HG03175 (cell line): Measurements from ENCODE around the gene PGLYRP3.
"Not testable (repeated sequence)": the region's sequence is repeated elsewhere in the genome, so short reads cannot be mapped to it uniquely, and the experiment has no call there.

ENCODE experiments used
- ATAC-seq: cut with Tn5 transposase; IDR thresholded peaks from one replicate; pipeline ENCODE4 v1.9.1; 2021; ENCODE audit warnings: mild to moderate bottlenecking, moderate library complexity; ENCODE audit not compliant: unreplicated experiment

The PGLYRP3 gene

GRCh38 chr1:153314388-153314787 lies 1.6 kb upstream of the PGLYRP3 start:
- not testable (repeated sequence) for ATAC-seq

GRCh38 chr1:153313288-153313687 lies 536 bp upstream of the PGLYRP3 start:
- no peak for ATAC-seq

DNA sequence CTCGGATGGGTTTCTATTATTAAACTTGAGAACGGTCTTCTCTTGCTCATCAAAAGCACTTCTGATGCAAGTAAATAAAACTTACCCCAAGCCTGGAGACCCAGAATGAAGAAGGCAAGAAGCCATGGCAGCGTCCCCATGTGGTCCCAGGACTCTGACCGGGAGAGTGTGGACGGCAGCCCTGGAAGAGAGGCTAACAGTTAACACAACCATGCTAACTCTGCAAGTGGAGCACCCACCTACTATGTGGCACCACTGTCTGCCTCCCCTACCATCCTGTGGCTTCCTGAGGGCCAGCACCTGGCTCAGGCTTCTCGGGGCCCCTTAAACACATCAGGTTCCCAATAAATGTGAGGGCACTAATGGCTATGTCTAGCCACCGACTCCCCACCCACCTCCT lies 2.2 kb downstream of the PGLYRP3 start:
- ATAC-seq = no peak

DNA sequence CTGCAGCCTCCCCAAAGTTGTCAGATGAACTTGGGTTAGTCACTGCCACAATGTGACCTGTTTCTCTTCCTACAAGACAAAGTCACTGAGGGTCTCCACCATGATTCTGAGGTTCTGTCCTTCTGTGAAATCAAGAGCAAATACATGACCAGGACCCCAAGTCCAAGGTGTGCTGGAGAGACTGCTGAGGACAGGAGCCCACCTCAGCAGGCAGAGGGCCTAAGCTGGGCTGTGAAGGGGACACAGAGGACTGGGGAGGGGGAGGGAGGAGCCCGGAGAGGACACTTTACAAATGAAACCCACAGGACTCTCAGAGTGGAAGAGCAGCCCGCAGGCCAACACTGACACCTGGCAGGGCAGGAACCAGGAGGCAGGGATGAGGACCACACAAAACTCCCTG lies 3.3 kb downstream of the PGLYRP3 start:
- no peak for ATAC-seq

DNA sequence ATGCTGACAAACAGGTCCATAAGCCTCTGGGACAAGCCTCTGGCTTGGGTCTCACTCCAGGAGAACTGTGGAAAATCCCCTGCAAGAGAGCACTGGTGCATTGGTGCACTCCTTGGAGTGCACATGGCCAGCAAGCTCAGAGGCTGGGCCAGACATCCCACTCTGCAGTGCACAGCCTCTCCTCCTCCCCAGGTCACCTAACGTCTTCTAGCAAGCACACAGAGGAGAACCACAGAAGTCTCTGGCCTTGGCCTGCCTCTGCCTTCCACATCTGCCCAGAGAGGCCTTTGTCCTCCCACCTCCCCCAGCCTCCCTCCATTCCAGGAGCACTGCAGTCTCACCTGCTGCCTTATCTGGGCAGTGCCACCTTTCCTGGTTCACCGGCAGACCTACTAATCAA lies 4.2 kb downstream of the PGLYRP3 start:
- ATAC-seq = no peak

DNA sequence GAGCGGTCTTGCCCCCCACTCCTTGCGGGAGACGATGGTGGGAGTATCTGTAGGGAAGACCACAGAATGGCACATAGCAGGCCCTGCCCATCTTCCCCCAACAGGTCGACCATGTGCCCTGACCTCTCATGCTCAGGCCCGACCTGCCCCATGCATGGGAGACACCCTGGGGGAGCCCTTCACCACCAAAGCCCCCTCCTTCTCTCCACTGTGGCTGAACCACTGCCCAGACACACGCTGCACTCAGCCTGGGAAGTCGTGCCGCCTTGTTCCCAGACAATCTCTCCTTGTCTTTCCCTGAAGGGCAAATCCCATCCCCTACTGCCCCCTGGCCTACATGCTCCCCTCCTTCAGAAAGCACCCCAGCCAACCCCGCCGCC lies 5.5 kb downstream of the PGLYRP3 start:
- no peak for ATAC-seq

DNA sequence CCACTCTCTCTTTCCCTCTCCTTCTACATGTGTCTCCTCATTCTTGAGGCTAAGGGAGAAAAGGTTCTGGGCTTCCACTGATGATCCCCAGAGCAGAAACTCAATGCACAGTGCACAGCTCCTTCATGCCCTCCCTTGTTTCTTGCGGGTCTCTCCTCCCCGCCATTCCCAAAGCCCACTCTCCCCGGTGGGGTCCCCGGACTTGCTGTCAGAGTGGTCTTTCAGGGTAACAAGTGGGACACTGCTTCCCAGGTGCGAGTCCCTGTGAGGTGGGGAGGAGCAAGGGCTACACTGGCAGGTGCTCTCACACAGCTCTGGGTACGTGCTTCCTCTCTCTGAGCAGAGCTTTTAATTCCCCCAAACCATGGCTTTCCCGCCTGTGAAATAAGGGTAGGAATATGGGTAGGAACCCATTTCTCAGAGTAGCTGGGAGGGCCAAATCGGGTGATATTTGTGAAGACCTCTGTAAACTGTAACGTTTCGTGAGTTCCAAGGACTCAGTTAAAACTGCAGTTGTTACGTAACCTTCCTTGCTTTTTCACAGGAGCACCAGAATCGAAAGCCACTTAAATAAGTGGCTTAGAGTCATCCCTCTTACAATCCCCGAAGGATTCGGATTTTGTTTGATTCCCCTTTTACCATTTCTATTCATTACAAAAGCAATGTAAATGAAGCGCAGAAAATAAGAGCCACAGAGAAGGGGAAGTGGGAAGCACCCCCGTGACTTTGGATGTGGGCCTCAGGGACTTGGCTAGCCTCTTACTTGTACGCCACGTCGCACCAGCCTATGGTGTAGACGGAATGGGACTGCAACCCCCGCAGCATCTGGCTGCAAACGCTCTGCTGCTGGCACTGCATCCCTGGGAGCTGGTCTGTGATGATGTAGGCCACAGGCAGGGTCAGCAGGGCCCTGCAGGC lies 6.2 kb downstream of the PGLYRP3 start:
- no peak for ATAC-seq

GRCh38 chr1:153305682-153306081 lies 7.1 kb downstream of the PGLYRP3 start:
- ATAC-seq = no peak

- no peak for ATAC-seq
Measured at GRCh38 chr1:153302308-153302707, 10.4 kb downstream of the PGLYRP3 start.

DNA sequence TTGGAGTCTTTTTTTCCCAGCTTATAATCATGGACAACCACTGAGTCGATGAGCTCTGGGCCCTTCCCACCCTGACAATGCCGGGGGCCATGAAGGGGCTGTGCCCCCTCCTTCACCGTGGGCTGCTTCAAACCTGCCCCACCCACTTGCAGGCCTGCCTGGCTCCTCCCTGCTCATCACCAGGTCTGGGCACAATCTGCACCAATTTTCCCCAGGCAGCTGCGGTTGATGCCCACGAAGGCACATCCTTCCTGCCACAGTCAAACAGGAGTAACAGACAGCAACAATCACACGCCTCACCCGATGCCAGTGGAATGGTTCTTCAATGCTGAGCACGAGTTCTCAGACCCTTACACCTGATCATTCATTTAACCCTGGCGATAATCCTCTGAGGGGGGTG lies 18.9 kb downstream of the PGLYRP3 start:
- no peak for ATAC-seq

DNA sequence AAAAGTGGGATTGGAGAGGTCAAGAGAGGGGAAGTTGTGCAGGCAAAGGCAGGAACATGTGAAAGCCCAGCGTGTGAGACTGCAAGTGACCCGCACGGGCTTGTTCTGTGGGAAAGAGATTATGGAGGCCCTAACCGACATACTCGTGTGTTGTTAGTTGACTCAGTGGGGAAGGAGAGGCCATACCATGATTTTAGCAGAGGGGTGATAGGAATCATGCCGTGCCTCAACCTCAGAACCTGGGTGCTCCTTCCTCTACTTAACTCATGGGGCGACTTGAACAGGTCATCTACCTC lies 19.3 kb downstream of the PGLYRP3 start:
- no peak for ATAC-seq

GRCh38 chr1:153292740-153293479 lies 19.8 kb downstream of the PGLYRP3 start:
- ATAC-seq = no peak

- no peak for ATAC-seq
Measured at GRCh38 chr1:153292185-153292584, 20.6 kb downstream of the PGLYRP3 start.

GRCh38 chr1:153291514-153291913 lies 21.2 kb downstream of the PGLYRP3 start:
- ATAC-seq = peak; percentile 49

GRCh38 chr1:153288634-153289275 lies 24.0 kb downstream of the PGLYRP3 start:
- no peak for ATAC-seq

- peak; percentile 74 for ATAC-seq
Measured at GRCh38 chr1:153277852-153278251, 34.9 kb downstream of the PGLYRP3 start.

DNA sequence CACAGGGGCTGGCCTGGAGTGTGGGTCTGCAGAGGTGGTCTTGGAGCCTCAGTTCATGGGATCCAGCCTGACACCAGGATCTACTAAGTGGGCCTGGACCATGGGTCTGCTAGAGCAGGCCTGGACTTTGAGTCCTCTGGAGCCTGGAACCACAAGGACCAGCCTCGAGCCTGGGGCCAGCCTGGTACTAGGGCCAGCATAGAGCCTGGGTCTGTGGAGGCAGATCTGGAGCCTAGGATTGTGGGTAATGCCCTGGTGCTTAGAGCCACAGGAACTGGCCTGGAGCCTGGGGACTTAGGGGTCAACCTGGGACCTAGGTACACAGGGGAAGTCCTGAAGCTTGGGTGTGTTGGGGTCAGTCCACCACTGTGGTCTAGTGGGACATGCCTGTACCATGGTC lies 40.6 kb downstream of the PGLYRP3 start:
- no peak for ATAC-seq

- ATAC-seq = no peak
Measured at GRCh38 chr1:153271711-153272110, 41.0 kb downstream of the PGLYRP3 start.

GRCh38 chr1:153265457-153265856 lies 47.3 kb downstream of the PGLYRP3 start:
- ATAC-seq = no peak

GRCh38 chr1:153262462-153263157 lies 50.1 kb downstream of the PGLYRP3 start:
- no peak for ATAC-seq

GRCh38 chr1:153262070-153262366 lies 50.7 kb downstream of the PGLYRP3 start:
- no peak for ATAC-seq
